GM18508 (cell line): Measurements from ENCODE around the gene CNTN3.

Source experiments
- ATAC-seq: cut with Tn5 transposase; IDR thresholded peaks from one replicate; pipeline ENCODE4 v1.9.1; 2021; ENCODE audit warnings: moderate number of reproducible peaks; ENCODE audit not compliant: insufficient read depth, unreplicated experiment

CNTN3 gene

GRCh38 chr3:74613060-74613459, 1.4 kb downstream of the CNTN3 start:
- ATAC-seq, result no peak

- ATAC-seq, result no peak
Observed at GRCh38 chr3:74611206-74611605, 3.3 kb downstream of the CNTN3 start.

- ATAC-seq, result no peak
Observed at GRCh38 chr3:74607803-74608202, 6.7 kb downstream of the CNTN3 start.

GRCh38 chr3:74606996-74607395, 7.5 kb downstream of the CNTN3 start:
- no peak for ATAC-seq

- ATAC-seq, result no peak
Observed at GRCh38 chr3:74605437-74605836, 9.0 kb downstream of the CNTN3 start.

- no peak for ATAC-seq
Observed at GRCh38 chr3:74603292-74603691, 11.2 kb downstream of the CNTN3 start.

GRCh38 chr3:74602471-74602870, 12.0 kb downstream of the CNTN3 start:
- no peak for ATAC-seq

- ATAC-seq, result no peak
Observed at GRCh38 chr3:74601793-74602192, 12.7 kb downstream of the CNTN3 start.

GRCh38 chr3:74599564-74599963, 14.9 kb downstream of the CNTN3 start:
- ATAC-seq, result no peak

GRCh38 chr3:74593152-74593551, 21.3 kb downstream of the CNTN3 start:
- no peak for ATAC-seq

- ATAC-seq, result no peak
Observed at GRCh38 chr3:74592359-74592758, 22.1 kb downstream of the CNTN3 start.

GRCh38 chr3:74591946-74592345, 22.5 kb downstream of the CNTN3 start:
- ATAC-seq, result no peak

- ATAC-seq, result no peak
Observed at GRCh38 chr3:74591342-74591741, 23.1 kb downstream of the CNTN3 start.

GRCh38 chr3:74590620-74591262, 23.7 kb downstream of the CNTN3 start:
- ATAC-seq, result no peak

GRCh38 chr3:74584782-74585181, 29.7 kb downstream of the CNTN3 start:
- ATAC-seq, result no peak

GRCh38 chr3:74582982-74583381, 31.5 kb downstream of the CNTN3 start:
- ATAC-seq, result no peak

- ATAC-seq, result no peak
Observed at GRCh38 chr3:74575857-74576256, 38.6 kb downstream of the CNTN3 start.

- ATAC-seq, result no peak
Observed at GRCh38 chr3:74571118-74571517, 43.3 kb downstream of the CNTN3 start.
